ENCODE measurements around the gene AHI1.
"Not testable (repeated sequence)": the region's sequence is repeated elsewhere in the genome, so short reads cannot be mapped to it uniquely, and the experiment has no call there.

Gene AHI1

DNA sequence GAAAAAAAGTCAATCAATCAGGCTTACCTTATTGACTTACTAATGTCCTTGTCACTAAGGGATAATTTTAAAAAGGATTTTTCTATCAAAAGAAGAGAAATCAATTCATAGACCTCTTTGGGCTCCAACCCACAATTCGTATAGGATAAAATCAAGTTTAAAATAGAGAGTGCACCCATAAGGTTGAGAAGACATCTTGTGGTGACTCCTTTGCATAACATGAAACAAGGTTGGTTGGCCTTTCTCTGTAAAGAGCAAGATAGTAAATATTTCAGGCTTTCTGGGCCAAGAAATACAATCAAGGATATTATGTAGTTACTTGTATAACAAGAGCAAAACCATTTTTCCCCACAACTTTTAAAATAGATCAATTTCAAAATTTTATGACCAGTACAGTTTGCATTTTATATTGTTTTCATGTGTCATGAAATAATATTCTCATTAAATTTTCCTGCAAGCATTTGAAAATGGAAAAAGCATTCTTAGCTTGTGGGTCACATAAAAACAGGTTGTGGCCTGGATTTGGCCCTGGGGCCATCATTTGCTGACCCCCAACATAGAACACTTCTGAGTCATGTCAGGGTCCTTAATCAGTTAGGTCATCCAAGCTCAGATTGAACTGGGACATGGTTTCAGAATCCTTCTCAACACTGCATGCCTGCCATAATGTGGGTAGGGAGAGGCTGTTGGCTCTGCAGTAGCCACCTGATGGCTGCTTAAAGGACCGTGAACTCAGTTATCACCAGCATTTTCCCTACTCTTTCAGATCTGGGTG is 239.7 kb downstream of the AHI1 start:
- Histone ChIP-seq H3K27me3 (ENCODE audit: control insufficient read depth, insufficient read depth, low read length) (no peaks in the 10 kb centered on the region), H3K4me3 (ENCODE audit: low read length) (no peak overlapping the region), H3K9ac (ENCODE audit: low read length) (no peak overlapping the region), H3K4me1 (ENCODE audit: control insufficient read depth, insufficient read depth, low read length) (peaks cover 18% of the 10 kb centered on the region), H3K9me3 (ENCODE audit: control insufficient read depth, low read length) (no peaks in the 10 kb centered on the region), H3K36me3 (ENCODE audit: control insufficient read depth, insufficient read depth, low read length) (no peaks in the 10 kb centered on the region)

DNA sequence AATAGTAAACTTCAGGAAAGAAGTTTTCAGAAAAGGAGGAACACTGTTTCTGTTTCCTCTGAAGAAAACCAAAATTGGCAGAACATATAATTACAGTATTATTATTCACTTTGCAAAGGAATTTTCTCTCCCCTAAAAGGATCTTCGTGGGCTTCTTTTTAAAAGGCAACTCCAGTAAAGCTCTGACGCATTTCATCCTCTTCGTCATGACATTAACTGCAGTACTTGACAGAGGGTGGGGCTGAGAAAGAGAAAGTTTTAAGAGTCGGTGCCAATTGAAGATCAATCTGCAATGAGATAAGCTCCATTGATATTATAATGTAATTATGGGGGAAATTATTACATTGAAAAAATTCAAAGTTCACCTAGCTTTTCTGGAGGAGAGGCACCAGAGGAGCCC is 240.7 kb downstream of the AHI1 start:
- H3K9me3 ChIP-seq (ENCODE audit: control insufficient read depth, low read length), result no peaks in the 10 kb centered on the region
- no peaks in the 10 kb centered on the region for H3K36me3 ChIP-seq (ENCODE audit: control insufficient read depth, insufficient read depth, low read length)
- H3K4me1 ChIP-seq (ENCODE audit: control insufficient read depth, insufficient read depth, low read length), result peaks cover 27% of the 10 kb centered on the region
- no peaks in the 10 kb centered on the region for H3K27me3 ChIP-seq (ENCODE audit: control insufficient read depth, insufficient read depth, low read length)
- no peak overlapping the region for H3K9ac ChIP-seq (ENCODE audit: low read length)
- no peak overlapping the region for H3K4me3 ChIP-seq (ENCODE audit: low read length)

DNA sequence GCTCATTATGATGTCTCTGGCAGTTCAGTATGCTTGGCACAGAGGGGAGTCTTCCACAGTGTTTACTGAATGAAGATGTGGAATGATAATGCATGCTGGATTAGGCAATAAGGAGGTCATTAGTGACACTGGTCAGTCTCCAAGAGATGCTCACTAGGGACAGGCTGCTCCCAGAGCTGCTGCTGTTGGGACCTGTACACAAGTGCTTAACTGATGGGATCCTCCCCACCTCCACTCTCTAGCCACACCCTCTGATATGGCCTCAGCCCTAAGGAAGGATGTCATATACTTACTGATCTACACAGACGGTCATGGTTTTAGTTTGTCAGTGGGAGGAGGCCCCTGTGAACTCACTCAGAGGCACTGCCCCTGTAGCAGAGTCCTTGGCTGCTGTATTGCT is 243.1 kb downstream of the AHI1 start:
- no peaks in the 10 kb centered on the region for H3K36me3 ChIP-seq (ENCODE audit: control insufficient read depth, insufficient read depth, low read length)
- no peak overlapping the region for H3K4me3 ChIP-seq (ENCODE audit: low read length)
- no peaks in the 10 kb centered on the region for H3K9me3 ChIP-seq (ENCODE audit: control insufficient read depth, low read length)
- H3K4me1 ChIP-seq (ENCODE audit: control insufficient read depth, insufficient read depth, low read length), result peaks cover 41% of the 10 kb centered on the region
- no peaks in the 10 kb centered on the region for H3K27me3 ChIP-seq (ENCODE audit: control insufficient read depth, insufficient read depth, low read length)
- no peak overlapping the region for H3K9ac ChIP-seq (ENCODE audit: low read length)

DNA sequence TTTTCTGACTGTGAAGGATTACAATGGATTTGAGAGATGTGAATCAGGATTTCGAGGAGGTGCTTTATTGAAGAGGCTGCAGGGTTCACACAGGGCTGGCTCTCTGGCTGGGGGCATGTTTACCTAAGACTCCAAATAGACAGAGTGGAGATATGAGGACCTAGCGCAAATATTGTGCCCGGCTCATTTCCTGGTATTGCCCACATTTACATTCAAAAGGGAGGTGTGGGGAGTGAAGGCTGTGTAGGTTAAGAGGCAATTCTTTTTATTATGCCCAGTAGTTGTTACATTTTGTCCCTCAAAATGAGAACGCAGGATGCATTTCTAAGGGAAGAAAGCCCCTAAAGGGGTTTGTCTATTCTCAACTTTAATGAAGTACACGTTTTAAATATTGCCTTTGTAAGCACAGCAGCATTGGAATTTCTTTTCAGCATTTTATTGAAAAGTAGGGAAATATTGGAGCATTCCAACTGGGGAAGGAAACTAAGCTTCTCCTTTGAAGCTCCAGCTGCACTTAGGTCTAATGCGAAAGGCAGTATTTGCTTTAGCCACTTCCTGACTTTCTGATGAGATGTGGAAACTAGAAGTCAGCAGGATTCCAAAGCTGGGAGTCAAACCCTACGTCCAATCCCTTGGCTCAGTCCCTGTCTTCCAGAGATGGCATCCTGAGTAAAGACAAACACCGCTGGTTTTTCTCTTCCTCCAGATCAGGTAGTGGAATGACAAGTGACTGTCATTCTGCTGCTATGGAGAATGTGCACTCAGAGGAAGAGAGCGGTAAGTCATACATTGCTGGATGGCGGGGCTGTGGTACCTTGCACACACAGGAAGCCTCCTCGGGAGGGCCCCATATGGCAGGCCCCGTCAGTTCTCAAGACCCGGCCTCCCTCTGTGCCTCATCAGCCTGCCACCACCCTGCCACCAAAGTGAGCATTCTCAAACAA is 245.8 kb downstream of the AHI1 start:
- peaks cover 41% of the 10 kb centered on the region for H3K4me1 ChIP-seq (ENCODE audit: control insufficient read depth, insufficient read depth, low read length)
- no peak overlapping the region for H3K9ac ChIP-seq (ENCODE audit: low read length)
- H3K4me3 ChIP-seq (ENCODE audit: low read length), result no peak overlapping the region
- no peaks in the 10 kb centered on the region for H3K36me3 ChIP-seq (ENCODE audit: control insufficient read depth, insufficient read depth, low read length)
- H3K27me3 ChIP-seq (ENCODE audit: control insufficient read depth, insufficient read depth, low read length), result no peaks in the 10 kb centered on the region
- H3K9me3 ChIP-seq (ENCODE audit: control insufficient read depth, low read length), result no peaks in the 10 kb centered on the region

DNA sequence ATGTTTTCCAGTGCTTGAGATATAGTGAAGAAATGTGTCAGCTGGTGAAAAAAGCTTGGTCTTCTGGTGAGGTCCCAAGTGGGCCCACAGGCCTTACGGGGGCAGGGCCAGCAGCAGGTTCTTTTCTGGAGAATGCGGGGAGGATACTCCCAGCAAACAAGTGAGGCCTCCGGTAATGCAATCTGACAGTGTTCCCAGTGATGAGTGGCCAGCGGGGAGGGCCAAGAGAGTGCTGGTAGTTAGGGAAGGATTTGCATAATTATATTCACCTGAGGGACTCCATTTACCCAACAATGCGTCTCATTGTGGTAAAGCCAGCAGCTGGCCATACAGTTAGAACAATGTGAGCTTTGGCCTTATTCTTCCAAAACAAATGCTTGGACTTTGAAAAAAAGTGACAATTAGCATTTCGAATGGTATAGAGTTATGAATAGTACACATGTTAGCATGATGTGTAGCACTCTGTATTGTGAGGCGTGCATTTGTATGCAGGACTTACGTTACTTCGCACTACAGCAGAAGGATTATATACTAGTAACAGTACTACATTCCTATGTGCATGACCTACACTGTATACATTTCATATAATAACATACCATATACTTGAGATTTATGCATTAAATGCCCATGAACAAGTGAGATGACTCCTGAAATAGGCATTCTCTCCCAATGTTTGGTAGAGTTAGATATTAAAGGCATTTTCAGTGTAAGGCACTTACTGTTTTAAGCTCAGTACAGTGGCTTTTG is 246.6 kb downstream of the AHI1 start:
- H3K4me1 ChIP-seq (ENCODE audit: control insufficient read depth, insufficient read depth, low read length), result peaks cover 41% of the 10 kb centered on the region
- no peaks in the 10 kb centered on the region for H3K27me3 ChIP-seq (ENCODE audit: control insufficient read depth, insufficient read depth, low read length)
- no peaks in the 10 kb centered on the region for H3K9me3 ChIP-seq (ENCODE audit: control insufficient read depth, low read length)
- no peak overlapping the region for H3K9ac ChIP-seq (ENCODE audit: low read length)
- H3K36me3 ChIP-seq (ENCODE audit: control insufficient read depth, insufficient read depth, low read length), result no peaks in the 10 kb centered on the region
- no peak overlapping the region for H3K4me3 ChIP-seq (ENCODE audit: low read length)

DNA sequence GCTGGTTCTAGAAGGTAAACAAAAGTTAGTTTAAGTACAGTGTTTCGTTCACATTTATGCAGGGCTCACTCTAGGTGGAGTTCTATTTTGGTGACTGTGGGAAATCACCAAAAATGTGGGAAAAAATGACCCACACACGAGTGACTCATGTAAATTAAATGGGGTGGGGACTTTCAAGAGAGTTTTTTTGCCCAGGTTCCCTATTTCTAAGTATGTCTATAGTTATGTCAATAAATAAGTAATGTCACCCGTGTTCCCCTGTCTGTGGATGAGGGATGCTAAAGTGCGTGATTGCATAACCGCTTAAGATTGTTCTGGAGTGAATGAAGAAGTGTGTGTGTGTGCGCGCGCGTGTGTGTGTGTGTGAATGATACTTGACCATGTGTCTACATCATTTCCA is 247.3 kb downstream of the AHI1 start:
- H3K4me3 ChIP-seq (ENCODE audit: low read length), result no peak overlapping the region
- peaks cover 41% of the 10 kb centered on the region for H3K4me1 ChIP-seq (ENCODE audit: control insufficient read depth, insufficient read depth, low read length)
- H3K9me3 ChIP-seq (ENCODE audit: control insufficient read depth, low read length), result no peaks in the 10 kb centered on the region
- no peaks in the 10 kb centered on the region for H3K27me3 ChIP-seq (ENCODE audit: control insufficient read depth, insufficient read depth, low read length)
- H3K36me3 ChIP-seq (ENCODE audit: control insufficient read depth, insufficient read depth, low read length), result no peaks in the 10 kb centered on the region
- no peak overlapping the region for H3K9ac ChIP-seq (ENCODE audit: low read length)

DNA sequence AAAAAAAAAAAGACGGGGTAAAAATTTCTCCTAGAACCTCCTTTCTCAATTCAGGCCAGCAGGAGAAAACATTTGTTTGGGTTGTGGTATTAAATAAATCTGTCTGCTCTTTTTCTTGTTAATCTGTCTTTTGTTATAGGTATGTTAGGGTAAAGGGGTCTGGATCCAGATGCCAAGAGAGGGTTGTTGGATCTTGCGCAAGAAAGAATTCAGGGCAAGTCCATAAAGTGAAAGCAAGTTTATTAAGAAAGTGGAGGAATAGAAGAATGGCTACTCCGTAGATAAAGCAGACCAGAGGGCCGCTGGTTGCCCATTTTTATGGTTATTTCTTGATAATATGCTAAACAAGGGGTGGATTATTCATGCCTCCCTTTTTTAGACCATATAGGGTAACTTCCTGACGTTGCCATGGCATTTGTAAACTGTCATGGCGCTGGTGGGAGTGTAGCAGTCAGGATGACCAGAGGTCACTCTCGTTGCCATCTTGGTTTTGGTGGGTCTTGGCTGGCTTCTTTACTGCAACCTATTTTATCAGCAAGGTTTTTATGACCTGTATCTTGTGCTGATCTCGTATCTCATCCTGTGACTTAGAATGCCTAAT is 251.0 kb downstream of the AHI1 start:
- not testable (repeated sequence) for H3K9ac ChIP-seq (ENCODE audit: low read length); H3K4me3 ChIP-seq (ENCODE audit: low read length); H3K27me3 ChIP-seq (ENCODE audit: control insufficient read depth, insufficient read depth, low read length); H3K9me3 ChIP-seq (ENCODE audit: control insufficient read depth, low read length); H3K36me3 ChIP-seq (ENCODE audit: control insufficient read depth, insufficient read depth, low read length)
- peaks cover 24% of the 10 kb centered on the region for H3K4me1 ChIP-seq (ENCODE audit: control insufficient read depth, insufficient read depth, low read length)

DNA sequence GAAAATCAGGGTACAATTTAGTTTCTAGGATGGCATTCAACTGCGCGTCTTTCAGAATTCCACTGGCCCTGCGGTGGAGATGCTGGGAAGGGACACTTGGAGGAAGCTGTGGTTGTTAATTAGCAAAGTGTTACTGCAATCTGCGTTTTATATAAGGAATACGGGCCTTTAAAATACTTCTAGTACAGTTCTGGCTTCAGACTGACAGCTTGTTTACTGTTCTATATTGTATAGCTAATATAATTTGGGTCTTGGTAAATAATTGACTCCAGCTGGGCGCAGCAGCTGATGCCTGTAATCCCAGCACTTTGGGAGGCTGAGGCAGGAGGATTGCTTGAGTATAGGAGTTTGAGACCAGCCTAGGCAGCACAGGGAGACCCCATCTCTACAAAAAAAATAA is 252.7 kb downstream of the AHI1 start:
- Histone ChIP-seq H3K36me3 (ENCODE audit: control insufficient read depth, insufficient read depth, low read length) (no peaks in the 10 kb centered on the region), H3K4me1 (ENCODE audit: control insufficient read depth, insufficient read depth, low read length) (peaks cover 13% of the 10 kb centered on the region), H3K4me3 (ENCODE audit: low read length) (no peak overlapping the region), H3K9me3 (ENCODE audit: control insufficient read depth, low read length) (no peaks in the 10 kb centered on the region), H3K27me3 (ENCODE audit: control insufficient read depth, insufficient read depth, low read length) (no peaks in the 10 kb centered on the region), H3K9ac (ENCODE audit: low read length) (no peak overlapping the region)

DNA sequence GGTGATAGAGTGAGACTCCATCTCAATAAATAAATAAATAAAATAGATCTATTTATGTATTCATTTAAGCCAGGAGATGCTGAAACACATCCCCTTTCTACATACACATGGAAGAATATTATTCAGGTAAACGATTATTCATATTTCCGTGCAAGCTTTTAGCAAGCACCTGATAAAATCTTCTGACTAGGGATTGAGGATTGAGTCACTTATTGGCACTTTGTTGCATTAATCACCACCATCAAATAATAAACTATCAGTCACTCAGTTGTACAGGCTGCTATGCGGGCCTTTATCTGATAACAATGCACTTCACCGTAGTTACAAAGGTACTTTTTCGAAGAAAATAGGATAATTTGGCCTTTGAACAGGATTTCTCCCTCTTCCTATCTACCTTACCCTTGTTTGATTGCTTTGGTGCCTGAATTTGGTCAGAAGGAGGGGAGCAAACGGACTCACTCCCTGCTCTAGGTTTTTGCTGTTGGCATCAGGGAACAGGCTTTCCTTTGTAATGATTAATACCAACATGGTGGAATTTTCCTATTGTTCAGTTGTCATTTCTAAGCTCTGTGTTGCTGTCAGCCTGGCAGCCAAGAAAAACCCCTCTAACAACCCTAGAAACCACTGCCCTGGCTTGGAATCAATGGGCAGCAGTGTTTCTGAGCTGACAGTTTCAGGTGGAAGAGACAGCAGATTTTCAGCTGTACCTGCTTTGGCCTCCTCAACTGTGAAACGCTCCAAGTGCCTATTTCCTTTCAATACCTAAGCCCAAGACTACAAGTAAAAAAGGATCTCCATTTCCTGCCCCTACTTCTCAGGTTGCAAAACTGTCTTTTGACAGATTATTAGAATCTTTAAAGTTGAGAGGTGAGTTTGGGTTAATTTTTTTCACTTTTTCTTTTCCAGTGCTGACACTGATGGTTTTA is 253.4 kb downstream of the AHI1 start:
- no peak overlapping the region for H3K9ac ChIP-seq (ENCODE audit: low read length)
- no peaks in the 10 kb centered on the region for H3K36me3 ChIP-seq (ENCODE audit: control insufficient read depth, insufficient read depth, low read length)
- no peaks in the 10 kb centered on the region for H3K27me3 ChIP-seq (ENCODE audit: control insufficient read depth, insufficient read depth, low read length)
- H3K9me3 ChIP-seq (ENCODE audit: control insufficient read depth, low read length), result no peaks in the 10 kb centered on the region
- H3K4me1 ChIP-seq (ENCODE audit: control insufficient read depth, insufficient read depth, low read length), result peaks cover 13% of the 10 kb centered on the region
- no peak overlapping the region for H3K4me3 ChIP-seq (ENCODE audit: low read length)

DNA sequence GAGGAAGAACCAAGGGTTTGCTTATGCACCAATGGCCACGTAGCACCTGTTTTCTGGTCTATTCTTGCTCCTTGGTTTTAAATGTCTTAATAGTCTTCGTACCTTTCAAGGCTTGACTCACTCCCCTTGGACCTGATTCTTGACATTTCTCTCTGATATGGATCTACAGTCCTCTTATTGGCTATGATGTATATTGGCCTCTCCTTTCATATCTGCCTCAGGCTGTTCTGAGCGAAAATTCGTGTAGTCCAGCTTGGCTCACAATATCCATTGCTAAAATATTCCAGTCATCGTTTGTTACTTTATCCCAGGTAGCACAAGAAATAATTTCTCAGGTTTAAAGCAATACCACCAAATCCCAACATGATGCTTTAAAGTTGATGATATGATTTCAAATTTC is 256.8 kb downstream of the AHI1 start:
- Histone ChIP-seq H3K27me3 (ENCODE audit: control insufficient read depth, insufficient read depth, low read length) (no peaks in the 10 kb centered on the region), H3K4me3 (ENCODE audit: low read length) (no peak overlapping the region), H3K9me3 (ENCODE audit: control insufficient read depth, low read length) (no peaks in the 10 kb centered on the region), H3K4me1 (ENCODE audit: control insufficient read depth, insufficient read depth, low read length) (peaks cover 13% of the 10 kb centered on the region), H3K9ac (ENCODE audit: low read length) (no peak overlapping the region), H3K36me3 (ENCODE audit: control insufficient read depth, insufficient read depth, low read length) (no peaks in the 10 kb centered on the region)

DNA sequence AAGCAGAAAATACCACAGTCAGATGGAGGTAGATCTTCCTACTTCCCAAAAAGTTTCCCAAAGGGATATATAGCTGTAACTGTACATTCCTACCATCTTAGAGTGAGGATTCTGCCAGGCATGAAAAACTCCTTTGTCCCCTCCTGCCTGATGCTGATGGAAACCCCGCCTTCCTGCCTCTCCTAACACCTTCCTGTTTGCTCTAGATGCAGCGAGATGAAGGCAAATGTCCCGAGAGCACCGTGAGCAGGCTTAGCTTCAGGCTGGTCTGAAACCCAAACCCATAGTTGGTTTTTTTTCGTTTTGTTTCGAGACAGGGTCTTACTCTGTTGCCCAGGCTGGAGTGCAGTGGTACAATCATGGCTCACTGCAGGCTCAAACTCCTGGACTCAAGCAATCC is 260.8 kb downstream of the AHI1 start:
- Histone ChIP-seq H3K36me3 (ENCODE audit: control insufficient read depth, insufficient read depth, low read length) (no peaks in the 10 kb centered on the region), H3K9ac (ENCODE audit: low read length) (no peak overlapping the region)

More for the DNA sequence above, 260.8 kb downstream of the AHI1 start:
- Histone ChIP-seq H3K4me3 (ENCODE audit: low read length) (no peak overlapping the region), H3K27me3 (ENCODE audit: control insufficient read depth, insufficient read depth, low read length) (no peaks in the 10 kb centered on the region), H3K9me3 (ENCODE audit: control insufficient read depth, low read length) (no peaks in the 10 kb centered on the region), H3K4me1 (ENCODE audit: control insufficient read depth, insufficient read depth, low read length) (no peaks in the 10 kb centered on the region)
